ENCODE measurements around the gene SCRN1.

DNA sequence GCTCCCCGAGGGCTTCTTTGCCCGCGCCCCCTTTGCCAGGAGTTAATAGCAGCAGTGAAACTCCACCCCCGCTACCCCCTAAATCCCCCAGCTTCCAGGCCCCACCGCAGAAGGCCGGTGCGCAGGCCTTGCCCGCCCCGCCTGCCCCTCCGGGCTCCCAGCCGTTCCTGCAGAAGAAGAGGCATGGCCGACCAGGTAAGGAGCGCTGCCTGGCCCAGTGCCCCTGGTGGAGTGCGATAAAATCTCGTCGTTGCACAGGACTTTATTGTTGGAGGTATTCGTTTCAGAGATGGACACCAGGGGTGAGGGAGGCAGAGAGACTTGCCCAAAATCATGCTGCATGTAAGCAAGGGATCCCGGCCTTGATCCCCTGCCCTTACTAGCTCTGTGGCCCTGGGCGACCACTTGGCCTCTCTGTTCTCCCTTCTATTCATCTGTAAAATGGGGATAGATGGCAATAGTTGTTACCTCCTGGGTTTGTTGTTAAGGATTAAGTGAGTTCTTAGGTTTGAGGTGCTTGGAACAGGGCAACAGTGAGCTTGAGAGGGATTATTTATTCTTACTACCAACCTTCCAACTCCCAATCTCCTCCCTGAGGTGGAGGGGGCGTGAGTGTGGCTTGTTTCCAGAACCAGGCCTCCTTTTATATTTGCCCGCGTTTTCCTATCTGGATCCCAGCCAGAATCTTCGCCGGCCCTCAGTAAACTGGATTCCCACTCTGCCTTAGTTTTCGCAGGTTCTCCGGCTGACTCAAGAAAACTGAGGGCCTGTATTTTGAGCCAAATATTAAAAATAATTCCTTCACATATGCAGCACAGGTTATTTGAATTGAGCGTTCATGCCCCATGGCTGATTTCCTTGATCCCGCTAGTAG lies 105.0 kb downstream of the SCRN1 start:
- TF ChIP-seq POLR2A (IDR thresholded peaks at IDR 0.05): no peak
- TF ChIP-seq, protein P1, sequence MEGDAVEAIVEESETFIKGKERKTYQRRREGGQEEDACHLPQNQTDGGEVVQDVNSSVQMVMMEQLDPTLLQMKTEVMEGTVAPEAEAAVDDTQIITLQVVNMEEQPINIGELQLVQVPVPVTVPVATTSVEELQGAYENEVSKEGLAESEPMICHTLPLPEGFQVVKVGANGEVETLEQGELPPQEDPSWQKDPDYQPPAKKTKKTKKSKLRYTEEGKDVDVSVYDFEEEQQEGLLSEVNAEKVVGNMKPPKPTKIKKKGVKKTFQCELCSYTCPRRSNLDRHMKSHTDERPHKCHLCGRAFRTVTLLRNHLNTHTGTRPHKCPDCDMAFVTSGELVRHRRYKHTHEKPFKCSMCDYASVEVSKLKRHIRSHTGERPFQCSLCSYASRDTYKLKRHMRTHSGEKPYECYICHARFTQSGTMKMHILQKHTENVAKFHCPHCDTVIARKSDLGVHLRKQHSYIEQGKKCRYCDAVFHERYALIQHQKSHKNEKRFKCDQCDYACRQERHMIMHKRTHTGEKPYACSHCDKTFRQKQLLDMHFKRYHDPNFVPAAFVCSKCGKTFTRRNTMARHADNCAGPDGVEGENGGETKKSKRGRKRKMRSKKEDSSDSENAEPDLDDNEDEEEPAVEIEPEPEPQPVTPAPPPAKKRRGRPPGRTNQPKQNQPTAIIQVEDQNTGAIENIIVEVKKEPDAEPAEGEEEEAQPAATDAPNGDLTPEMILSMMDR (IDR thresholded peaks at IDR 0.05): no peak

Measured in uterus (tissue), 2 donors.